H1 (cell line): ENCODE measurements around the gene CTNNA3. TPM values are rescaled to one million over a fixed set of nuclear protein-coding genes. Genes with fewer than 3 reads are reported as not detected.

ENCODE experiments used
- CTCF ChIA-PET: fragments of 300-600 bp; sonication (Branson Sonifier 250); formaldehyde crosslinking; loops from one replicate; lab custom pipeline; 2021; ENCODE audit not compliant: partially characterized antibody; lab: Charles Lee
- POLR2A ChIA-PET: fragments of 300-600 bp; sonication (Branson Sonifier 250); formaldehyde crosslinking; loops from one replicate; lab custom pipeline; 2021; ENCODE audit warnings: inconsistent platforms; ENCODE audit not compliant: partially characterized antibody; lab: Charles Lee
- DNase-seq, 2 experiments: peaks; one replicate each; pipeline versions ENCODE4 v3.0.0 to v3.0.0-alpha.2; 2010 to 2022; ENCODE audit warnings: low spot score in 2 of 2, low read depth in 1 of 2, mixed read lengths in 1 of 2
- FAIRE-seq: peaks from 2 replicates; lab custom pipeline; 2011; peaks lifted over from hg19 to GRCh38; lab: Jason Lieb, UNC
- H2AFZ ChIP-seq: 2 replicates; pipeline ENCODE4 v1.8.1; 2012; ENCODE audit warnings: low read length, inconsistent platforms
- H2AK5ac ChIP-seq: 2 replicates; pipeline ENCODE4 v1.6.1; 2013; ENCODE audit warnings: low read depth, low read length
- H2BK120ac ChIP-seq: replicated peaks from 2 replicates; pipeline ENCODE3; 2013; ENCODE audit warnings: low read depth, low read length, inconsistent platforms
- H2BK12ac ChIP-seq: 2 replicates; pipeline ENCODE4 v1.6.1; 2013; ENCODE audit warnings: low read depth, low read length
- H2BK15ac ChIP-seq: 2 replicates; pipeline ENCODE4 v1.6.1; 2013; ENCODE audit warnings: low read length
- H2BK20ac ChIP-seq: 2 replicates; pipeline ENCODE4 v1.6.1; 2013; ENCODE audit warnings: low read length
- H2BK5ac ChIP-seq: 2 replicates; pipeline ENCODE4 v1.6.1; 2013; ENCODE audit warnings: low read depth, low read length
- H3K14ac ChIP-seq: 2 replicates; pipeline ENCODE4 v1.6.1; 2013; ENCODE audit warnings: inconsistent platforms; ENCODE audit not compliant: insufficient read length
- H3K18ac ChIP-seq: 2 replicates; pipeline ENCODE4 v1.6.1; 2013; ENCODE audit warnings: low read length; ENCODE audit errors: extremely low read depth
- H3K23ac ChIP-seq: 2 replicates; pipeline ENCODE4 v1.6.1; 2013; ENCODE audit warnings: inconsistent platforms; ENCODE audit not compliant: insufficient read length
- H3K23me2 ChIP-seq: 2 replicates; pipeline ENCODE4 v1.6.1; 2013; ENCODE audit warnings: low read depth, low read length
- H3K27ac ChIP-seq: 2 replicates; pipeline ENCODE4 v1.6.1; 2011; ENCODE audit warnings: low read depth, low read length, inconsistent platforms
- H3K27me3 ChIP-seq, 4 experiments: replicated peaks in 1 of 4; 1 replicate in 1 of 4; 2 replicates in 3 of 4; pipeline versions ENCODE4 v1.6.1 to v1.8.1; 2011 to 2013; ENCODE audit warnings: low read length in 3 of 4, mild to moderate bottlenecking in 3 of 4, inconsistent platforms in 2 of 4, mixed read lengths in 2 of 4, moderate library complexity in 1 of 4; ENCODE audit not compliant: control insufficient read depth in 3 of 4, insufficient read depth in 3 of 4; ENCODE audit errors: extremely low read depth in 1 of 4
- H3K36me3 ChIP-seq, 4 experiments: 2 replicates each; pipeline versions ENCODE4 v1.6.1 to v1.8.1; 2011 to 2013; ENCODE audit warnings: mild to moderate bottlenecking in 4 of 4, low read length in 3 of 4, moderate library complexity in 2 of 4, control low read depth in 1 of 4, inconsistent platforms in 1 of 4; ENCODE audit not compliant: insufficient read depth in 4 of 4, control insufficient read depth in 2 of 4
- H3K4ac ChIP-seq: replicated peaks from 2 replicates; pipeline ENCODE3; 2013; ENCODE audit warnings: low read length, low read depth, mixed read lengths, inconsistent platforms; ENCODE audit not compliant: insufficient read length
- H3K4me1 ChIP-seq, 4 experiments: replicated peaks in 1 of 4; 1 replicate in 1 of 4; 2 replicates in 3 of 4; pipeline versions ENCODE4 v1.6.1 to v1.8.1; 2011 to 2013; ENCODE audit warnings: low read length in 3 of 4, inconsistent platforms in 2 of 4, mixed read lengths in 1 of 4; ENCODE audit not compliant: insufficient read depth in 4 of 4, control insufficient read depth in 3 of 4
- H3K4me2 ChIP-seq, 2 experiments: 2 replicates each; pipeline versions ENCODE4 v1.6.1 to v1.8.1; 2011 to 2013; ENCODE audit warnings: low read depth in 2 of 2, low read length in 2 of 2, control low read depth in 1 of 2, inconsistent platforms in 1 of 2, mild to moderate bottlenecking in 1 of 2; ENCODE audit not compliant: insufficient read depth in 1 of 2
- H3K4me3 ChIP-seq, 4 experiments: fragments of 200-600, 300-600 bp in 1 of 4; sonication (generic), shearing (Covaris generic), sonication (Bioruptor Twin) in 1 of 4; 2 replicates each; pipeline versions ENCODE4 v1.5.1 to v1.8.1; 2011 to 2016; ENCODE audit warnings: low read length in 4 of 4, low read depth in 3 of 4, control low read depth in 2 of 4, inconsistent platforms in 2 of 4, mild to moderate bottlenecking in 2 of 4, mixed read lengths in 1 of 4, moderate library complexity in 1 of 4; ENCODE audit not compliant: insufficient read depth in 2 of 4; ENCODE audit errors: extremely low read depth in 1 of 4
- H3K56ac ChIP-seq: replicated peaks from 2 replicates; pipeline ENCODE3; 2013; ENCODE audit warnings: low read depth, mild to moderate bottlenecking, mixed read lengths, low read length, inconsistent platforms; ENCODE audit not compliant: insufficient read length
- H3K79me1 ChIP-seq: 2 replicates; pipeline ENCODE4 v1.6.1; 2013; ENCODE audit warnings: low read depth, low read length, control low read depth
- H3K79me2 ChIP-seq, 2 experiments: 2 replicates each; pipeline versions ENCODE4 v1.6.1 to v1.8.1; 2012 to 2013; ENCODE audit warnings: low read length in 2 of 2, mild to moderate bottlenecking in 2 of 2, inconsistent platforms in 1 of 2; ENCODE audit not compliant: insufficient read depth in 2 of 2, control insufficient read depth in 1 of 2
- H3K9ac ChIP-seq, 4 experiments: replicated peaks in 1 of 4; 1 replicate in 1 of 4; 2 replicates in 3 of 4; pipeline versions ENCODE4 v1.6.1 to v1.8.1; 2011 to 2013; ENCODE audit warnings: low read depth in 3 of 4, low read length in 3 of 4, control low read depth in 2 of 4, mild to moderate bottlenecking in 2 of 4, moderate library complexity in 2 of 4, inconsistent platforms in 1 of 4; ENCODE audit errors: extremely low read depth in 1 of 4
- H3K9me3 ChIP-seq, 2 experiments: 2 replicates each; pipeline versions ENCODE4 v1.6.1 to v1.8.1; 2012 to 2013; ENCODE audit warnings: mild to moderate bottlenecking in 2 of 2, moderate library complexity in 2 of 2, control low read depth in 1 of 2, inconsistent platforms in 1 of 2, low read depth in 1 of 2, low read length in 1 of 2, mixed read lengths in 1 of 2; ENCODE audit not compliant: insufficient read depth in 2 of 2
- H4K20me1 ChIP-seq, 2 experiments: replicated peaks in 1 of 2; 2 replicates each; pipeline versions ENCODE3 to v1.8.1; 2011 to 2013; ENCODE audit warnings: inconsistent platforms in 2 of 2, low read length in 2 of 2, mild to moderate bottlenecking in 1 of 2; ENCODE audit not compliant: insufficient read depth in 2 of 2, control insufficient read depth in 1 of 2
- H4K5ac ChIP-seq: 2 replicates; pipeline ENCODE4 v1.6.1; 2013; ENCODE audit warnings: low read length, low read depth, mixed read lengths, inconsistent platforms; ENCODE audit not compliant: insufficient read length
- H4K8ac ChIP-seq: 2 replicates; pipeline ENCODE4 v1.8.0; 2013; ENCODE audit warnings: mild to moderate bottlenecking, moderate library complexity, low read length, inconsistent platforms; ENCODE audit not compliant: insufficient read depth; ENCODE audit errors: extremely low read depth
- H4K91ac ChIP-seq: replicated peaks from 2 replicates; pipeline ENCODE3; 2013; ENCODE audit warnings: low read length, mixed read lengths, inconsistent platforms; ENCODE audit not compliant: insufficient read length
- BRCA1 ChIP-seq: IDR thresholded peaks from 2 replicates; pipeline ENCODE4 v1.6.1; 2012; ENCODE audit warnings: low read depth, low read length, improper control_type of control experiment
- CBX5 ChIP-seq: fragments of 300-800, 300-1000 bp; sonication (generic); IDR thresholded peaks from 2 replicates; pipeline ENCODE4 v1.7.1; 2016; ENCODE audit warnings: antibody characterized with exemption, low read length, low read depth
- CEBPB ChIP-seq: IDR thresholded peaks from 2 replicates; pipeline ENCODE4 v1.6.1; 2012; ENCODE audit warnings: low read depth, low read length
- CHD2 ChIP-seq: IDR thresholded peaks from 2 replicates; pipeline ENCODE4 v1.6.1; 2012; ENCODE audit warnings: low read length, improper control_type of control experiment
- GABPA ChIP-seq: IDR thresholded peaks from 2 replicates; pipeline ENCODE4 v1.6.1; 2011; ENCODE audit warnings: mild to moderate bottlenecking, low read length, moderate library complexity, borderline replicate concordance; ENCODE audit not compliant: insufficient read depth
- GTF2F1 ChIP-seq: IDR thresholded peaks from 2 replicates; pipeline ENCODE4 v1.6.1; 2012; ENCODE audit warnings: low read depth, low read length, improper control_type of control experiment, borderline replicate concordance
- HDAC2 ChIP-seq, 2 experiments: fragments of 300-600 bp in 1 of 2; sonication (generic) in 1 of 2; IDR thresholded peaks; 2 replicates each; pipeline ENCODE4 v1.6.1; 2011 to 2012; ENCODE audit warnings: low read depth in 2 of 2, low read length in 2 of 2, mild to moderate bottlenecking in 2 of 2, moderate library complexity in 2 of 2, borderline replicate concordance in 1 of 2, inconsistent platforms in 1 of 2
- HDAC6 ChIP-seq: IDR thresholded peaks from one replicate; pipeline ENCODE4 v1.7.1; 2012; ENCODE audit warnings: low read depth, mild to moderate bottlenecking, inconsistent platforms, low read length, moderate library complexity
- JUND ChIP-seq: IDR thresholded peaks from 2 replicates; pipeline ENCODE4 v1.6.1; 2011; ENCODE audit warnings: mild to moderate bottlenecking, improper control_type of control experiment, low read length
- NRF1 ChIP-seq: IDR thresholded peaks from 2 replicates; pipeline ENCODE4 v1.6.1; 2011; ENCODE audit warnings: mild to moderate bottlenecking, low read depth, low read length, improper control_type of control experiment
- POLR2A ChIP-seq, 2 experiments: IDR thresholded peaks; 1 replicate in 1 of 2; 2 replicates in 1 of 2; pipeline ENCODE4 v1.6.1; 2011; ENCODE audit warnings: low read depth in 2 of 2, low read length in 2 of 2, mild to moderate bottlenecking in 2 of 2; ENCODE audit errors: control extremely low read depth in 1 of 2
- SIX5 ChIP-seq: IDR thresholded peaks from 2 replicates; pipeline ENCODE4 v1.6.1; 2011; ENCODE audit warnings: mild to moderate bottlenecking, low read depth, low read length
- SP2 ChIP-seq: IDR thresholded peaks from 2 replicates; pipeline ENCODE4 v1.6.1; 2012; ENCODE audit warnings: mild to moderate bottlenecking, low read length, inconsistent platforms
- TCF12 ChIP-seq: IDR thresholded peaks from 2 replicates; pipeline ENCODE4 v1.6.1; 2011; ENCODE audit warnings: low read depth, mild to moderate bottlenecking, low read length
- ZNF274 ChIP-seq: IDR thresholded peaks from 2 replicates; pipeline ENCODE4 v1.7.0; 2012; ENCODE audit warnings: low read length, borderline replicate concordance; ENCODE audit errors: extremely low read depth
- WGBS, 2 experiments: shearing (Covaris generic) in 1 of 2; methylation state at CpG; one replicate each; pipeline versions ENCODE4 v1.1.6 to v1.1.7; 2013 to 2015; ENCODE audit warnings: low lambda C conversion rate in 2 of 2, mixed read lengths in 2 of 2, inconsistent platforms in 1 of 2, low coverage in 1 of 2, missing lambda C conversion rate in 1 of 2; ENCODE audit not compliant: insufficient replicate concordance in 2 of 2, insufficient coverage in 1 of 2, insufficient read length in 1 of 2; ENCODE audit errors: extremely low coverage in 1 of 2, missing lambda C conversion rate in 1 of 2; 5-methylcytosine and 5-hydroxymethylcytosine counted together
- polyA plus RNA-seq, 7 experiments: library from polyadenylated mRNA; depleted of rRNA in 3 of 7; stranded (reverse) in 5 of 7; unstranded in 2 of 7; fragments of >200 nt in 5 of 7; fragments of 200-250 nt in 2 of 7; gene quantifications; 1 replicate in 5 of 7; 2 replicates in 1 of 7; 4 replicates in 1 of 7; pipeline versions ENCODE4 v1.2.1 to v1.2.3, GENCODE V29; 2011 to 2013; ENCODE audit warnings: missing spikeins in 2 of 7, mixed read lengths in 2 of 7
- total RNA-seq: library from RNA; stranded (reverse); fragmentation: NEBNext Ultra II Directional; extraction: Animal tissue kit (Norgen Biotek cat#: 25700); gene quantifications from 2 replicates; pipeline ENCODE4 v1.2.1, GENCODE V29; 2021
- TF ChIP-seq, protein P1 (sequence below): IDR thresholded peaks from 2 replicates; pipeline ENCODE4 v1.6.1; 2012; ENCODE audit warnings: inconsistent platforms

CTNNA3 gene
- total and polyA plus RNA-seq, 2 of the 8 experiments (the other 6 are each of a cell fraction or from before 2014, with no cell fraction given): 1.3 to 1.5 TPM

DNA sequence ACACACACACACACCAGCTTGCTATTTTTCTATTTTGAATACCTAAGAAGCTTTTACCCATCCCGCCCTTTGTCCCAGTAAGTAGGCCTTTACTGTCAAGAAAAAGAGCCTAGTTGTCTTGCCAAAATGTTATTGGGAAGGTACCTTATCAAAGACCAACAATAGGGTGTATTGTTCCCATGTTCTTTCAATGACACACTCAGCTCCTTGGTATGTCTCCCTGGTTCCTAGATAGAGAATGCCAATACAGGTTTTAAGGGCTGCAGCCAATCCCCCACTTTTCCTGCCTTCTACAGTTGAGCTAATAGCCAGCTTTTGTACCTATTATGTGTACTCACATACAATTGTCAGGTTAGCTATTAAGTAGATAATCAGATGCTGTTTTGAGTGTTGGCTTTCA, 862.1 kb downstream of the CTNNA3 start:
- FAIRE-seq (no peak), DNase-seq (no peak)
- Histone ChIP-seq H3K14ac (no peak overlapping the region), H2BK20ac (no peak overlapping the region), H2BK12ac (no peak overlapping the region), H3K79me1 (no peaks in the 10 kb centered on the region), H4K8ac (no peak overlapping the region), H3K18ac (no peak overlapping the region), H2AFZ (no peak overlapping the region), H3K36me3 (no peaks in the 10 kb centered on the region), H2BK15ac (no peak overlapping the region), H3K56ac (no peak overlapping the region), H4K20me1 (no peaks in the 10 kb centered on the region), H3K4me1 (peaks cover 0 to 7% (median 0%) of the 10 kb centered on the region in 4 experiments; a peak in 2 of 7 replicates), H3K23me2 (no peaks in the 10 kb centered on the region), H3K4me2 (no peak overlapping the region), H3K9ac (no peak overlapping the region), H3K4ac (no peak overlapping the region), H3K4me3 (no peak overlapping the region), H3K27ac (no peak overlapping the region), H3K27me3 (no peaks in the 10 kb centered on the region), H2AK5ac (no peak overlapping the region), H4K5ac (no peak overlapping the region), H3K9me3 (no peaks in the 10 kb centered on the region), H3K79me2 (no peaks in the 10 kb centered on the region), H3K23ac (no peak overlapping the region), H4K91ac (no peak overlapping the region), H2BK120ac (no peak overlapping the region), H2BK5ac (no peak overlapping the region)
- ChIA-PET POLR2A (no interaction called here), CTCF (interaction anchor here (1.2 kb wide), 1 partner anchor 13 kb away, joined by 3 read pairs; no protein-coding TSS in a partner anchor)
- WGBS, 2 experiments: 33% methylated on average over 1 of the region's 1 CpG; no CpG with 5 or more reads in 1 of the 2 experiments
- no peak for TF ChIP-seq JUND
- TF ChIP-seq TCF12: no peak
- TF ChIP-seq GTF2F1: no peak
- TF ChIP-seq SP2: no peak
- TF ChIP-seq CBX5: no peak
- TF ChIP-seq CEBPB: no peak
- no peak for TF ChIP-seq GABPA
- no peak for TF ChIP-seq SIX5
- TF ChIP-seq NRF1: no peak
- no peak for TF ChIP-seq HDAC2 (IDR thresholded peaks at IDR 0.05; ENCODE audit: borderline replicate concordance in 1 of 2, low read depth in 2 of 2, low read length in 2 of 2)
- no peak for TF ChIP-seq POLR2A (IDR thresholded peaks at IDR 0.05; ENCODE audit: control extremely low read depth in 1 of 2, low read depth in 2 of 2, low read length in 2 of 2)
- TF ChIP-seq HDAC6: no peak
- TF ChIP-seq, protein P1, sequence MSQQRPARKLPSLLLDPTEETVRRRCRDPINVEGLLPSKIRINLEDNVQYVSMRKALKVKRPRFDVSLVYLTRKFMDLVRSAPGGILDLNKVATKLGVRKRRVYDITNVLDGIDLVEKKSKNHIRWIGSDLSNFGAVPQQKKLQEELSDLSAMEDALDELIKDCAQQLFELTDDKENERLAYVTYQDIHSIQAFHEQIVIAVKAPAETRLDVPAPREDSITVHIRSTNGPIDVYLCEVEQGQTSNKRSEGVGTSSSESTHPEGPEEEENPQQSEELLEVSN: no peak
- TF ChIP-seq CHD2: no peak
- TF ChIP-seq BRCA1: no peak
- no peak for TF ChIP-seq ZNF274
